ENCODE data around the gene CNTFR.

Gene CNTFR

GRCh38 chr9:34522091-34522887, 67.2 kb downstream of the CNTFR start:
- no peak for DNase-seq

DNA sequence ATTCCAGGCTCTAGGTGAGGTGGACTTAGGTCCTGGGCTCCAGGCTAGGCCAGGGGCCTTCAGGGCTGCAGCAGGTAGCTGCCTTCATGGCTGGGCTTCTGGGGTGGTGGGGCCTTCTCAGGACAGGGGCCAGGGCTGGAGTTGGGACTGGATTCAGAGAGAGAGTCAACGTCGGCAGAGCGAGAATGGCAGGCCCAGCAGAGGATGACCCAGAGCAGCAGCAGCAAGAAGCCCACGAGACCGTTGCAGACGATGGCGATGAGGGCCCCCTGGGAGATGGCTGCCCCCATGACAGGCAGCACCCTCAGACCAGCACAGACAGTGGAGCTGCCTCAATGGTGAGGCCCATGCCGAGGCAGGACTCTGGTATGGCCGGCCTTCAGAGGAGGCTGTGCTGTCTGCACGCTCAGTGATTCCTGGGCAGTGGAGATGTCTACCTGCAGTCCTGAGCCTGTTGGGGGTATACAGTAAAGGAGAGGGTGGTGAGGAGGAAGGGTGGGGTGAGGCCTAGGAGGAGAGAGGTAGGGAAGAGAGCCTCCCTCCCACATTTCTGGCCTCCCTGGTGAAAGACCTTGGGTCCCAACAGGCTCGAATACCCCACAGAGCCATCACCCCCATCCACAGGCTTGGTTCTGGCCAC, 68.0 kb downstream of the CNTFR start:
- no peak for DNase-seq

DNA sequence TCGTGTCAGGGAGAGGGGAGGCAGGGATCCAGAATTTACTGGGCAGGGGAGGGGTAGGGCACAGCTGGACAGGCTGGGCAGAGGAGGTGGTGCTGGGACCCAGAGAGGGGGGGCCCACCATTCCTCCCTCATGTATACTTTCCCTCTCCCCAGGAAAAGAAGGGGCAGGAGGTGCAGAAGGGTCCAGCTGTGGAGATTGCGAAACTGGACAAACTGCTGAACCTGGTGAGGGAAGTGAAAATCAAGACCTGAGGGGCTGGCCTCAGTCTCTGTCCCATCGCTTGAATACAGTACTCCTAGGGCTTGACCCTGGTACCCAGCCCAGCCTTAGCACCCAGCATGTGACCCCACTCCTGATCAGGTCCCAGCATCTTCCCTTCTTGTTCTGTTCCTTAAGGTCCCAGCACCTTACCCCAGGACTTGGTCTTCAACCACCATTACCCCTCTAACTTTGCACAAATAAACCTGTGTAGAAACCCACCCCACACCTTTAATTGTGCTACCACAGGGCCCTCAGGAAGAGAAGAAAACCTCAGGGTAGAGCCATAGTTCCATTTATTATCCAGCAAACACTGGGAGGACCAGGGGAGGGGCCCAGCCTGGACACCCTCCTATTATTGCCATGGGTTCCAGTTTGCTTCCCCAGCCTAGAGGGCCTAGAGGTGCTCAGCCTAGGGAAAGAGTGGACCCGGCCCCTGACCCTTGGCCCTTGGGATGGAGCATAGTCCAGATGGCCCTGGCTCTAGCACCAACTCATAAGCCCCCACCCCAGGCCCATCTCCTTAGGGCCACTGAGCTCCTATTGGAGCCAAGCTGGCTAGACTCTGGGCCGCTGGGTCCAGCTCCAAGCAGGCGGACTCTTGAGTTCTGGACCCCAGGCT, 68.8 kb downstream of the CNTFR start:
- no peak for DNase-seq

- no peak for DNase-seq
These were observed 69.4 kb downstream of the CNTFR start for GRCh38 chr9:34520096-34520495.

GRCh38 chr9:34519321-34520020, 70.1 kb downstream of the CNTFR start:
- no peak for DNase-seq

DNA sequence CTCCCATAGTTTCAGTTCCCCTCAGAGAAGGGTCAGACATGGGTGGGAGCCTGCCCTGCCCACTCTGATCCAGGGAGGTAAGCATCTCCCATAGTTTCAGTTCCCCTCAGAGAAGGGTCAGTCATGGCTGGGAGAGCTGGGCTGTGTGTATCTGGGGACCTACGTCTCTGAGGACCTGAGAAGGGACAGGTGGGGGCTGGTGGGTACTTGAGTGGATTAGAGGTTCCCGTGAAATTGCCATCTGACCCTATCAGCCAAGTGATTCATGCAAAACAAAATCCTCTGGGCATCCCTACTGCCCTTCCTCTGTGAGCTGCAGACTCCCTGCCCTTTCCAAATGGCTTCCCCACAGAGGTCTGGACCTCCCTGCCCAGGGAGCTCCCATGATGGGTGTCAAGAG, 70.6 kb downstream of the CNTFR start:
- no peak for DNase-seq

- DNase-seq: no peak
These were observed 71.4 kb downstream of the CNTFR start for GRCh38 chr9:34518110-34518616.

- no peak for DNase-seq
These were observed 72.3 kb downstream of the CNTFR start for GRCh38 chr9:34517185-34517584.

DNA sequence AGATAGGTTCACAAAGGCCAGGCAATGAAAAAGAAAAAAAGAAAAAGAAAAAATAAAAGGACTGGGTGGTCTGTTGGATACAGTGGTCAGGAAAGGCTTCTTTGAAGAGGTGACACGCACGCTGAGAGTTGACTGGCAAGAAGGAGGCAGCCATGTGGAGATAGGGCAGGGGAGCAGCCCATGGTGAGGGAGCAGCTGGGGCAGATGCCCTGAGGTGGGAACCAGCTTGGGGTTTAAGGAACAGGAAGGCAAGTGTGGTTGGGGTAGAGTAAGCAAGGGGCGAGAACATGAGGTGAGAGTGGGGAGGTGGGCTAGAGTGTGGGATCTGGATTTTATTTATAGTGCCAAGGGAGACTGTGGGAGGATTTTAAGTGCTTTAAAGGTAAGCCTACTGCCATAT, 73.6 kb downstream of the CNTFR start:
- DNase-seq: no peak

- no peak for DNase-seq
These were observed 74.7 kb downstream of the CNTFR start for GRCh38 chr9:34514816-34515215.

DNA sequence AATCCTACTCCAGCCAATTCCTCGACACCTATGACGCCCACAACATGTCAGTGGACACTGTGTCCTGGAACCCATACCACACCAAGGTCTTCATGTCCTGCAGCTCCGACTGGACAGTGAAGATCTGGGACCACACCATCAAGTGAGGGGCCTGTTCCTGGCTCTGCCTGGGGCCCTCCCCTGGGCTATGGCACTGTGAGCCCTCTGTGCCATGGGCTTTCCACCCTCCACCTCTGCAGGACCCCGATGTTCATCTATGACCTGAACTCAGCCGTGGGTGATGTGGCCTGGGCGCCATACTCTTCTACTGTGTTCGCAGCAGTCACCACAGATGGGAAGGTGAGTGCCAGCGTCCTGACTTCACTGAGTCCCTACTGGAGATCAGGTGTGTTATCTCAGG, 75.1 kb downstream of the CNTFR start:
- DNase-seq: no peak

GRCh38 chr9:34513567-34514214, 75.8 kb downstream of the CNTFR start:
- no peak for DNase-seq

DNA sequence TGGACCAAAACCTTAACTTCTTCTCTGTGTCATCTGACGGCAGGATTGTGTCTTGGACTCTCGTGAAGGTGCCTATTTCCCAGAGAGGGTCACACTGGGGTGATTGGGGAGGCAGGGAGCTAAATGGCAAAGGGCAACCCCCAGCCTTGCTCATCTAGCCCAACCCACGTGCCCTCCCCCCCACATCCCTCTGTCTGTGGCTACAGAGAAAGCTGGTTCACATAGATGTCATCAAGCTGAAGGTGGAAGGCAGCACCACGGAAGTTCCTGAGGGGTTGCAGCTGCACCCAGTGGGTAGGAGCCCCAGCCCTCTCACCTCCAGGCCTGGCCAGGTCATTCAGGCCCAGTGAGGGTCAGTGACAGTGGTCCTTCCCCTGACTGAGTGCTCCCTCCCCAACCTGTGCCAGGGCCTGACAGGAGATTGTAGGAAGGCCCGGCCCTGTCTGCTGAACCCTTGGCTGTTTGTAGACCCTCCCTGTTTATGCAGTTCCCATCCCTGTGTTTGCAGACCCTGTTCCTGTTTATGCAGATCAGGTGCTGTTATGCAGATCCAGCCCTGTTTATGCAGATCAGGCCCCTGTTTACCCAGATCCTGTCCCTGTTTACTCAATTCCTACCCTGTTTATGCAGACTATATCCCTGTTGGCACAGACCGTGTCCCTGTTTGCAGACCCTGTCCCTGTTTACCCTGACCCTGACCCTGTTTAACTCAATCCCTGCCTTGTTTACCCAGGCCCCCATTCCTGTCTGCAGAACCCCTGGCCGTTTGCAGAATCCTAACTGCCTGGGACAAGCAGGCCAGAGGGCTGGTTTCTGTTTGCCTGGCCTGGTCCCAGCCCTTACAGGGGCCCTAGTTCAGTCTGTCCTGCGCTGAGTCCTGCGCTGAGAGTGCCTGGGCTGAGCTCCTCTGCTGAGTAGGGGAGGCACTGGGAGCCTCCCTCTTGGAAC, 77.1 kb downstream of the CNTFR start:
- DNase-seq: no peak

DNA sequence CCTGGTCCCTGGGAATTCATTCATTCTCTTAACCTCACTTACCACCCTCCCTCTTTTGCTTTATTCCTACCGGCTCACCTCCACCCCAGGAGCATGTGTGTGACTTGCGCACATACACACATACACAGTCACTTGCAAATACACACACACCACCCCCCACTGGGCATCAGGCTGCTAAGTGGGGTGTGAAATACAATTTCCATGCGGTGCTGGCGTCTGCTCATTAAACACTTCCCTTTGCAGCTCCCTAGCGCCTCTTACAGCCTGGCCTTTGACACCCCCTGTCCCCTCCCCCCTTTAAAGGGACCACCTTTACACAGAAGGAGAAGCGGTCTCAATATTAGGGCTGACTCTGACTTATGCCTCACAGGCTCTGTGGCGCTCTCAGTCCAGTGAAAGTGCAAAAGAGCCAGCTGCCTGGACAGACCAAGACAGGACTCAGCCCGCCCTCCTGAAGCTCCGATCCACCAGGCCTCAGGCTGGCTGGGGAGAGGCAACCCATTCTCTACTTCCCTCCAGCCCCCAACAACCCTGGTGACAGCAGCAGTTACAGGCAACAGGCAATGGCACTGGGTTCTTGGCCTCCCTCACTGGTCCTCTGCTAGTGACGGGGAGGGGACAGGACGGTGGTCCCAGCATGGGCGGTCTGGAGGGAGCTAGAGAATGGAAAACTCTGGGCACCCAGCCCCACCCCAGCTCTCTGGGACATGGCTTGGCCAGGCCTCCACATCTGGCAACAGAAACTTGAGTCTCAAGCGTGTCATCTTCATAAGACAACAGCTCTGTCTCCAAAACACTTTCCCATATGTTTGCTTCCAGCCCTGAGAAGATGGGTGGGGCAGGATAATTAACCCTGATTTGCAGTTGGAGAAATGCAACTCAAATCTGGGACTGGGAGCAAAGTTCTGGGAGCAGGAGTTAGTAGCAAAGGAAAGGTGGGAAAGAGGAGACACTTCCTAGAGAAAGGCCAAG, 78.7 kb downstream of the CNTFR start:
- DNase-seq: peak; percentile 14

DNA sequence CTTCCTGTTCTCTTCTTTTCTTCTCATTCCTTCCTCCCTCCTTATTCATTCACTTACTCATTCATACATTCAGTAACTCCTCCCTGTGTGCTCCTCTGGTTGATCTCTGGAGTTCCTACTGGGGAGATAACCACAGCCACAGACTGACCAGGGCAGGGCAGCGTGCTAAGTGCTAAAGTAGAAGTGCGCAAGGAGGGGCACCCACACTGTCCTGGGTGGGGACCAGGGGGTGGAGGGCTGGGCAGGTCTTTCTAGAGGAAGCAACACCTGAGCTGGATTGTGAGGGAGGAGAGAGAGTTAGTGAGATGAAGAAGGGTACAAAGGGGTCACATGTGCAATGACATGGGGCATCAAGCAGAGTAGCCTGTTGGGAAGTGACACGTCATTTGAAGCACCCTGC, 80.6 kb downstream of the CNTFR start:
- DNase-seq: no peak

DNA sequence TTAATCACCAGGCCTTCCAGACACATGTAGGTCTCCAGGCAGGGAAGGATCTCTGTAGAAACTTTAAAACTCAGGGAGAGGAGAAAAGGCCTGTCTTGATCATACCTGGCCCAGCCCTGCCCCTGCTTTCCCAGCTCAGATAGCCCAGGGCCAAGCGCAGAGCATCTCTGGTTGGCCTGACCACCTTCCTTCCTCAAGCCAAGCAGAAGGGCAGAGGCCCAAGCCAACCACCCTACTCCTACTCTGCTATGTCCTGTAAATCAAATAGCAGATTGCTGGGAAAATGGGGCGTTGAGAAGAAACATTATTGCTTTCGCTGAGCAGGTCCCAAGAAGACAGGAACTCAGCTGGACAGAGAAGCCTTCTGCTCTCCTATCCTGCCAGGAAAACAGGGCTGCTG, 81.1 kb downstream of the CNTFR start:
- no peak for DNase-seq

DNA sequence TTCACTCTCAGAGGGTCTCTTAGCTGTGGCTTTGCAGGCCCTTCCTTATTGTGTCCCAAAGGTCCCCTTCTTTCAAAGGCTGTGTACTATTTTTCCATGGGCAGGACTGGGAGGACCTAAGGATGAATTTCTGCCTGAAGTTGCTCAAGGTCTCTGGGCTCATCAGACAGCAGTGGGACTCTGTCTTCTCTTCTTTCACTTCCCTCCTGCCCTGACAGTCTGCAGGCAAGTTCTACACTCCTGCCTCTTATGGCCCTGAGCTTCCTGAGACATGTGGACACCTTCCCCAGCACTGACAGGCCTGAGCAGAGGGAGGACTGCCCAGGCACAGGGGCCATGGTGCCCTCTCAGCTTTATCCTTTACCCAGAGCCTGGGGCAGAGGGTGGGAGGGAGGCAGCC, 81.6 kb downstream of the CNTFR start:
- DNase-seq: no peak

GRCh38 chr9:34507556-34507955, 82.0 kb downstream of the CNTFR start:
- DNase-seq: no peak

- DNase-seq: no peak
These were observed 82.9 kb downstream of the CNTFR start for GRCh38 chr9:34506623-34507022.
